ENCODE results near the gene GPR45.
"Not testable (repeated sequence)": the region's sequence is repeated elsewhere in the genome, so short reads cannot be mapped to it uniquely, and the experiment has no call there.

GPR45 gene

GRCh38 chr2:105249181-105249580, 7.6 kb downstream of the GPR45 start:
- H4K20me1 ChIP-seq (ENCODE audit: insufficient read depth, low read length), result no peaks in the 10 kb centered on the region
- H3K4me1 ChIP-seq (ENCODE audit: insufficient read depth, low read length), result no peaks in the 10 kb centered on the region
- TF ChIP-seq CTCF (IDR thresholded peaks at IDR 0.05; ENCODE audit: borderline replicate concordance, extremely low read depth, low read length, poor library complexity, severe bottlenecking) (no peak), EZH2 (IDR thresholded peaks at IDR 0.05; ENCODE audit: borderline replicate concordance, low read depth, low read length, severe bottlenecking) (no peak)
- ATAC-seq (ENCODE audit: insufficient read depth, low read depth) (no peak), DNase-seq (no peak)
- no peaks in the 10 kb centered on the region for H3K27me3 ChIP-seq (ENCODE audit: insufficient read depth, low read length, poor library complexity)
- no peak overlapping the region for H2AFZ ChIP-seq (ENCODE audit: low read depth, low read length)
- H3K36me3 ChIP-seq (ENCODE audit: insufficient read depth, low read length), result no peaks in the 10 kb centered on the region
- H3K9me3 ChIP-seq (ENCODE audit: insufficient read depth, low read length, severe bottlenecking), result no peaks in the 10 kb centered on the region
- no peak overlapping the region for H3K27ac ChIP-seq (ENCODE audit: low read length)
- no peaks in the 10 kb centered on the region for H3K79me2 ChIP-seq (ENCODE audit: insufficient read depth, low read length)
- H3K4me3 ChIP-seq (ENCODE audit: low read depth in 1 of 2, low read length in 2 of 2), result no peak overlapping the region
- H3K9ac ChIP-seq (ENCODE audit: low read depth, low read length), result no peak overlapping the region
- H3K4me2 ChIP-seq (ENCODE audit: insufficient read depth, low read length), result no peak overlapping the region

GRCh38 chr2:105249891-105250290, 8.3 kb downstream of the GPR45 start:
- Histone ChIP-seq H3K27ac (ENCODE audit: low read length) (no peak overlapping the region), H2AFZ (ENCODE audit: low read depth, low read length) (no peak overlapping the region), H3K4me3 (ENCODE audit: low read depth in 1 of 2, low read length in 2 of 2) (no peak overlapping the region), H3K27me3 (ENCODE audit: insufficient read depth, low read length, poor library complexity) (no peaks in the 10 kb centered on the region), H3K36me3 (ENCODE audit: insufficient read depth, low read length) (no peaks in the 10 kb centered on the region), H3K9me3 (ENCODE audit: insufficient read depth, low read length, severe bottlenecking) (no peaks in the 10 kb centered on the region), H3K79me2 (ENCODE audit: insufficient read depth, low read length) (no peaks in the 10 kb centered on the region), H3K4me1 (ENCODE audit: insufficient read depth, low read length) (no peaks in the 10 kb centered on the region), H3K4me2 (ENCODE audit: insufficient read depth, low read length) (no peak overlapping the region), H4K20me1 (ENCODE audit: insufficient read depth, low read length) (no peaks in the 10 kb centered on the region), H3K9ac (ENCODE audit: low read depth, low read length) (no peak overlapping the region)
- DNase-seq, result no peak
- no peak for ATAC-seq (ENCODE audit: insufficient read depth, low read depth)
- TF ChIP-seq EZH2 (IDR thresholded peaks at IDR 0.05; ENCODE audit: borderline replicate concordance, low read depth, low read length, severe bottlenecking) (no peak), CTCF (IDR thresholded peaks at IDR 0.05; ENCODE audit: borderline replicate concordance, extremely low read depth, low read length, poor library complexity, severe bottlenecking) (no peak)

GRCh38 chr2:105251016-105251648, 9.6 kb downstream of the GPR45 start:
- H3K79me2 ChIP-seq (ENCODE audit: insufficient read depth, low read length); H2AFZ ChIP-seq (ENCODE audit: low read depth, low read length); DNase-seq; H3K9me3 ChIP-seq (ENCODE audit: insufficient read depth, low read length, severe bottlenecking); H3K9ac ChIP-seq (ENCODE audit: low read depth, low read length); H4K20me1 ChIP-seq (ENCODE audit: insufficient read depth, low read length); H3K27ac ChIP-seq (ENCODE audit: low read length); H3K4me3 ChIP-seq (ENCODE audit: low read depth in 1 of 2, low read length in 2 of 2); H3K4me1 ChIP-seq (ENCODE audit: insufficient read depth, low read length); ATAC-seq (ENCODE audit: insufficient read depth, low read depth); H3K27me3 ChIP-seq (ENCODE audit: insufficient read depth, low read length, poor library complexity); H3K4me2 ChIP-seq (ENCODE audit: insufficient read depth, low read length); H3K36me3 ChIP-seq (ENCODE audit: insufficient read depth, low read length): not testable (repeated sequence)

GRCh38 chr2:105252271-105252670, 10.7 kb downstream of the GPR45 start:
- Histone ChIP-seq H3K4me1 (ENCODE audit: insufficient read depth, low read length) (no peaks in the 10 kb centered on the region), H3K36me3 (ENCODE audit: insufficient read depth, low read length) (no peaks in the 10 kb centered on the region), H3K27ac (ENCODE audit: low read length) (no peak overlapping the region), H3K4me2 (ENCODE audit: insufficient read depth, low read length) (no peak overlapping the region), H3K9me3 (ENCODE audit: insufficient read depth, low read length, severe bottlenecking) (no peaks in the 10 kb centered on the region), H3K9ac (ENCODE audit: low read depth, low read length) (no peak overlapping the region), H4K20me1 (ENCODE audit: insufficient read depth, low read length) (no peaks in the 10 kb centered on the region), H3K27me3 (ENCODE audit: insufficient read depth, low read length, poor library complexity) (no peaks in the 10 kb centered on the region), H3K4me3 (ENCODE audit: low read depth in 1 of 2, low read length in 2 of 2) (no peak overlapping the region), H2AFZ (ENCODE audit: low read depth, low read length) (no peak overlapping the region), H3K79me2 (ENCODE audit: insufficient read depth, low read length) (no peaks in the 10 kb centered on the region)
- ATAC-seq (ENCODE audit: insufficient read depth, low read depth), result no peak
- TF ChIP-seq EZH2 (IDR thresholded peaks at IDR 0.05; ENCODE audit: borderline replicate concordance, low read depth, low read length, severe bottlenecking) (no peak), CTCF (IDR thresholded peaks at IDR 0.05; ENCODE audit: borderline replicate concordance, extremely low read depth, low read length, poor library complexity, severe bottlenecking) (no peak)
- DNase-seq, result no peak
